Adrenal gland (tissue), 12 donors: Measurements from ENCODE around the gene GNAI3. TPM values are rescaled to one million over a fixed set of nuclear protein-coding genes. Genes with fewer than 3 reads are reported as not detected.
A peak's percentile ranks its signal among the peaks of the same experiment; 100 is the strongest.

Source experiments
- DNase-seq, 7 donors: peaks; one replicate each; pipeline ENCODE4 v3.0.0-alpha.2; 2019 to 2020
- H3K27ac ChIP-seq, 5 donors: fragments of 200-600 bp; sonication (generic) in 4 of 5; 1 replicate in 3 of 5; 2 replicates in 2 of 5; pipeline versions ENCODE4 v1.5.1 to v1.8.0; 2016 to 2020; ENCODE audit warnings: mild to moderate bottlenecking in 1 of 5
- H3K27me3 ChIP-seq: fragments of 200-600 bp; 2 replicates; pipeline ENCODE4 v1.8.0; 2021
- H3K36me3 ChIP-seq, 2 donors: fragments of 200-600 bp; replicated peaks in 1 of 2; 1 replicate in 1 of 2; 2 replicates in 1 of 2; pipeline versions ENCODE4 v1.5.1 to v1.8.0; 2018 to 2022
- H3K4me1 ChIP-seq, 2 donors: fragments of 200-600 bp; replicated peaks in 1 of 2; 1 replicate in 1 of 2; 2 replicates in 1 of 2; pipeline versions ENCODE4 v1.5.1 to v1.8.0; 2018 to 2021
- H3K4me3 ChIP-seq, 4 donors: fragments of 200-600 bp; sonication (generic) in 3 of 4; one replicate each; pipeline ENCODE4 v1.5.1; 2016 to 2018
- H3K9me3 ChIP-seq, 3 donors: fragments of 200-600 bp; sonication (generic) in 1 of 3; replicated peaks in 1 of 3; 1 replicate in 2 of 3; 2 replicates in 1 of 3; pipeline versions ENCODE4 v1.5.1 to v1.8.0; 2016 to 2021
- POLR2A ChIP-seq, 2 donors: fragments of 450-650 bp; IDR thresholded peaks; one replicate each; pipeline ENCODE4 v1.6.1; 2017; ENCODE audit warnings: antibody characterized with exemption in 2 of 2, mild to moderate bottlenecking in 2 of 2, moderate library complexity in 1 of 2
- WGBS, 4 donors: extraction: QIAGEN DNeasy Blood & Tissue Kit in 2 of 4; methylation state at CpG; one replicate each; pipeline versions ENCODE4 v1.1.5 to v1.1.7; 2013 to 2017; 5-methylcytosine and 5-hydroxymethylcytosine counted together
- intact Hi-C, 2 donors: fragments of 100-400 bp; cut with DNase I; formaldehyde crosslinking; loops; one replicate each; pipeline versions ENCODE4 v1.14.1 to v1.15.0; 2022 to 2023
- polyA plus RNA-seq, 3 donors: library from polyadenylated mRNA; stranded (reverse); fragments of 200-250 nt in 2 of 3; fragments of 350-450 nt in 1 of 3; fragmentation: Illumina TruSeq in 1 of 3; extraction: RNeasy Lipid Tissue Mini Kit (QIAGEN cat#74804) in 1 of 3; gene quantifications; one replicate each; pipeline ENCODE4 v1.2.3, GENCODE V29; 2013 to 2014
- total RNA-seq, 9 donors: library from RNA; depleted of rRNA in 4 of 9; stranded (reverse); fragments of >200 nt in 4 of 9; fragments of 120-200 nt in 1 of 9; fragmentation: NEBNext Ultra II Directional in 1 of 9; extraction: Animal tissue kit (Norgen Biotek cat#: 25700) in 1 of 9; gene quantifications; one replicate each; pipeline versions ENCODE4 v1.1.0 to v1.2.4, GENCODE V29; 2013 to 2023
- TF ChIP-seq, protein P1 (sequence below), 6 experiments: fragments of 450-650 bp in 4 of 6; fragments of 200-600 bp in 2 of 6; sonication (generic) in 1 of 6; IDR thresholded peaks; 1 replicate in 5 of 6; 2 replicates in 1 of 6; pipeline versions ENCODE4 v1.5.1 to v1.8.0; 2016 to 2021; ENCODE audit warnings: antibody characterized with exemption in 6 of 6, mild to moderate bottlenecking in 2 of 6, moderate library complexity in 1 of 6
- donor health status: healthy with polysubstance abuse.
- donor health status: Bipolar disorder and iron deficiency.
- donor health status: DM: yes; HTN: yes; CAD: no.
- donor health status: DM: no; HTN: no; CAD: no.
- donor health status: DM: no; HTN: no; CAD: no.
- donor health status: DM: yes; HTN: yes; CAD: no.

The GNAI3 gene
- total and polyA plus RNA-seq, 12 donors, result 1.6 to 12.0 (median 5.6) TPM

DNA sequence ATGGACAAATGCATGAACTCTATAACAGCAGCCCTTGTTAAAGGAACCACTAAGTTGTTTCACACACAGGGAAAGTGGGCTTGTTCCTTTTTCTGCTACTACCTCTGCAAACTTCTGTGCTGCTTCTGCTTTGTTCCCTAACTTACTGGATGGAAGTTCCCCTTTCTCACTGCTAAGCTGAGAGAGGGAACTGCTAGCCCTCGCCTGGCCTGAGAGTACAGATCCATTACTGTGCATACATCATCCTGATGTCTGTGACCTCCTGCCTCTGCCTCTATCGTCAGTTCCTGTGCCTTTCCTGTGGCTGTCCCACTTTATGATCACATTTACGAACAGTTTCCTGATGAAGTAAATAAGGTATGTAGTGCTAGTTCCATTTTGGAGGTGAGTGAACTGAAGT lies 67.5 kb downstream of the GNAI3 start:
- no peaks in the 10 kb centered on the region for H3K27me3 ChIP-seq
- no peaks in the 10 kb centered on the region for H3K9me3 ChIP-seq
- DNase-seq, result peak in 5 of 7 donors; percentile 42 to 74 (median 63)
- peak in 1 of 2 donors; percentile 16 for TF ChIP-seq POLR2A (IDR thresholded peaks at IDR 0.05)
- TF ChIP-seq, protein P1, sequence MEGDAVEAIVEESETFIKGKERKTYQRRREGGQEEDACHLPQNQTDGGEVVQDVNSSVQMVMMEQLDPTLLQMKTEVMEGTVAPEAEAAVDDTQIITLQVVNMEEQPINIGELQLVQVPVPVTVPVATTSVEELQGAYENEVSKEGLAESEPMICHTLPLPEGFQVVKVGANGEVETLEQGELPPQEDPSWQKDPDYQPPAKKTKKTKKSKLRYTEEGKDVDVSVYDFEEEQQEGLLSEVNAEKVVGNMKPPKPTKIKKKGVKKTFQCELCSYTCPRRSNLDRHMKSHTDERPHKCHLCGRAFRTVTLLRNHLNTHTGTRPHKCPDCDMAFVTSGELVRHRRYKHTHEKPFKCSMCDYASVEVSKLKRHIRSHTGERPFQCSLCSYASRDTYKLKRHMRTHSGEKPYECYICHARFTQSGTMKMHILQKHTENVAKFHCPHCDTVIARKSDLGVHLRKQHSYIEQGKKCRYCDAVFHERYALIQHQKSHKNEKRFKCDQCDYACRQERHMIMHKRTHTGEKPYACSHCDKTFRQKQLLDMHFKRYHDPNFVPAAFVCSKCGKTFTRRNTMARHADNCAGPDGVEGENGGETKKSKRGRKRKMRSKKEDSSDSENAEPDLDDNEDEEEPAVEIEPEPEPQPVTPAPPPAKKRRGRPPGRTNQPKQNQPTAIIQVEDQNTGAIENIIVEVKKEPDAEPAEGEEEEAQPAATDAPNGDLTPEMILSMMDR (IDR thresholded peaks at IDR 0.05), result no peak
- 43 to 54% (median 44%) methylated on average over 3 of the region's 3 CpGs for WGBS, 4 donors
- H3K27ac ChIP-seq, result peak overlapping the region in 3 of 5 donors; percentile 11 to 79 (median 64)
- H3K4me1 ChIP-seq, result peaks cover 0 to 8% of the 10 kb centered on the region in 2 donors
- H3K4me3 ChIP-seq, result no peak overlapping the region
- H3K36me3 ChIP-seq, result no peaks in the 10 kb centered on the region
- intact Hi-C loops, result no loop called here

DNA sequence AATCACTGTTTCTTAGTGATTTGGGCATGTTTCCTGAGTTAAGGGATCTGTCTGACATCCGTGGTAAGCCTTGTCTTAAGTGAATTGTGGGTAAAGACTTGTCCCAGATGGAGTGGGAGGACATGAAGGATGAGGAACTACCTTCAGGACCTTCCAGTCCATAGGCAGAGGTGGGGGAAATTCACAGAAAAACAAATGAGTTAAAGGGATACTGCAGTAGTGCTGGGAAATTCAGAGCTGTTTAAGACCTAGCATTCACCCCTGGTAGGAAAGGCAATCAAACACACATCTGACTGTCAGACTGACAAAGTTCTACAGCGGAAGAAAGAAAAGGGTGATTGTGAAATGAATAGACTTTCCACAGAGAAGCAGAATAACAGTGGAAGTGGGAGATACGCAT lies 68.0 kb downstream of the GNAI3 start:
- Histone ChIP-seq H3K27me3 (no peaks in the 10 kb centered on the region), H3K4me3 (no peak overlapping the region), H3K9me3 (no peaks in the 10 kb centered on the region), H3K36me3 (no peaks in the 10 kb centered on the region), H3K4me1 (peaks cover 4 to 13% of the 10 kb centered on the region in 2 donors), H3K27ac (peak overlapping the region in 4 of 5 donors; percentile 11 to 79 (median 43))
- no peak for DNase-seq
- WGBS, 4 donors, result 57 to 74% (median 66%) methylated on average over 3 of the region's 3 CpGs
- intact Hi-C loops, result no loop called here
- no peak for TF ChIP-seq POLR2A (IDR thresholded peaks at IDR 0.05)
- TF ChIP-seq, protein P1 (IDR thresholded peaks at IDR 0.05), result no peak

DNA sequence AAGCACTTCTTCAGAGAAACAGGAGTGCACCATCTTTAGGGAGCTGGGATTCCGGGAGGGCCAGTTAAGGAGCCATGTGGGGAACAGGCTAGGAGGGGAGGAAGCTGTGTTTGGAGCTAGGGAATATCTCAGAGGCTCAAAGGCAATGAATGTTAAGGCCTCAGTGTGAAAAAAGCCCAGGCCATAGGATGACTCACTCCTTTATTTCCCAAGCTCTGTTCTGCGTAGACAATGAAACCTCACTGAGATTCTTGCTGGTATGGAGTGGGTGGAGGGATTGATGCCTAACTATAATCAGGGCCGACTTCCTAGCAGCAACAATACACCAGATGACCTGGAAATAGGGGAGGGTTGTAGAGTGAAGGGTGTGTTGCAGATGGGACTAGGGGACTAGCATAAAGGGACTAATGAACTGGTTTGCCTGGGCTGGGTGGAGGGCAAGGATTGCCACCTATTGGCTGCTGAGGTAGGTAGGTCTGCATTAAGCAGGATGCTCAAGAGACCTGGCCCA lies 68.9 kb downstream of the GNAI3 start:
- DNase-seq, result peak in 3 of 7 donors; percentile 39 to 58 (median 45)

DNA sequence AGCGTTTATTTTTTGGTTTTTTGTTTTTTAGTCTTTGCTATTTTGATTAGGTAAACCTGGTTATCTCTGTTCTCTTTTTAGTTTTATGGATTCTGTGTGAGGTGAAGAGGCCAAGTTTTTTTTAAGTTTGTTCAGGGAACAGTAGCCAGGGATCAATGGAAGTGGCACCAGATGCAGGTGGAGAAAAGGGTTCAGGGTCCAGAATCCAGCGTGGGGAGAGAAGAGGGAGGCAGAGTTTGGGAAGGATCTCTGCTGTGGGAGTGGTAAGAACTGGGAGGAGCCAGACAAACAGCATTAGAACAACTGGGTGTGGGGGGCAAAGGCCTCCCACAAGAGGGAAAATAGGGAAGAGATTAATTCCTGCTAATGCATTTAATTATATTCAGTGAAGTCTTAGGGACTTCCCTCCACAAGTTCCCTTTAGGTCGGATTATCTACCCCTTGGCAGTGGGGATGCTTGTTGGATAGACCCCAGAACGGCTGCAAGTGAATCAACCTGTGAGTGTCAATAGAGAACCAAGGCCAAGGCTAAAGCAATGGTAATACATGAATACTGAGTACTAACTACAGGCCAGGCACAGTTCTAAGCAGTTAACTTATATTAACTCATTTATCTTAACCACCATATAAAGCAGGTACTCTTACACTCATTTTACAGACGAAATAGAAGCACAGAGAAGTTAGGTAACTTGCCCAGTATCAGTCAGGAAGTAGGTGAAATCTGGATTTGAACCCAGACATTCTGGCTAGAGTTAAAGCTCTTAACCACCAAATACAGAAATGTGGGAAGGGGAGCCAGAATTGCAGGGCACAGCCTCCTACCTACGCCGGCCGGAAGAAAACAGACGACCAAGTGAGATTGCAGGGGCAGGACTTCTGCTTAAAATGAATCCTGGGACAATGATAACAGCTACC lies 70.5 kb downstream of the GNAI3 start:
- H3K27ac ChIP-seq, result peak overlapping the region; percentile 25 to 88 (median 62)
- WGBS, 4 donors, result 27 to 32% (median 29%) methylated on average over 9 of the region's 9 CpGs
- DNase-seq, result peak in 1 of 7 donors; percentile 38
- H3K36me3 ChIP-seq, result no peaks in the 10 kb centered on the region
- peak overlapping the region in 2 of 4 donors; percentile 40 to 71 for H3K4me3 ChIP-seq
- H3K27me3 ChIP-seq, result no peaks in the 10 kb centered on the region
- intact Hi-C loops, result no loop called here
- TF ChIP-seq, protein P1 (IDR thresholded peaks at IDR 0.05), result no peak
- no peak for TF ChIP-seq POLR2A (IDR thresholded peaks at IDR 0.05)
- peaks cover 12 to 38% of the 10 kb centered on the region in 2 donors for H3K4me1 ChIP-seq
- no peaks in the 10 kb centered on the region for H3K9me3 ChIP-seq

More for the DNA sequence above, 68.9 kb downstream of the GNAI3 start:
- TF ChIP-seq, protein P1 (IDR thresholded peaks at IDR 0.05), result no peak
- no peak for TF ChIP-seq POLR2A (IDR thresholded peaks at IDR 0.05)
- Histone ChIP-seq H3K9me3 (no peaks in the 10 kb centered on the region), H3K4me1 (peaks cover 12 to 22% of the 10 kb centered on the region in 2 donors), H3K27ac (peak overlapping the region; percentile 11 to 79 (median 24)), H3K36me3 (no peaks in the 10 kb centered on the region), H3K27me3 (no peaks in the 10 kb centered on the region), H3K4me3 (no peak overlapping the region)
- 42 to 50% (median 47%) methylated on average over 3 of the region's 3 CpGs for WGBS, 4 donors
- intact Hi-C loops, result no loop called here
